Superior temporal gyrus (tissue), 1 donor: ENCODE measurements around the gene CHD3.

Source experiments
- DNase-seq: peaks from one replicate; pipeline ENCODE4 v3.0.0-alpha.2; 2016; ENCODE audit errors: extremely low spot score

Gene CHD3

DNA sequence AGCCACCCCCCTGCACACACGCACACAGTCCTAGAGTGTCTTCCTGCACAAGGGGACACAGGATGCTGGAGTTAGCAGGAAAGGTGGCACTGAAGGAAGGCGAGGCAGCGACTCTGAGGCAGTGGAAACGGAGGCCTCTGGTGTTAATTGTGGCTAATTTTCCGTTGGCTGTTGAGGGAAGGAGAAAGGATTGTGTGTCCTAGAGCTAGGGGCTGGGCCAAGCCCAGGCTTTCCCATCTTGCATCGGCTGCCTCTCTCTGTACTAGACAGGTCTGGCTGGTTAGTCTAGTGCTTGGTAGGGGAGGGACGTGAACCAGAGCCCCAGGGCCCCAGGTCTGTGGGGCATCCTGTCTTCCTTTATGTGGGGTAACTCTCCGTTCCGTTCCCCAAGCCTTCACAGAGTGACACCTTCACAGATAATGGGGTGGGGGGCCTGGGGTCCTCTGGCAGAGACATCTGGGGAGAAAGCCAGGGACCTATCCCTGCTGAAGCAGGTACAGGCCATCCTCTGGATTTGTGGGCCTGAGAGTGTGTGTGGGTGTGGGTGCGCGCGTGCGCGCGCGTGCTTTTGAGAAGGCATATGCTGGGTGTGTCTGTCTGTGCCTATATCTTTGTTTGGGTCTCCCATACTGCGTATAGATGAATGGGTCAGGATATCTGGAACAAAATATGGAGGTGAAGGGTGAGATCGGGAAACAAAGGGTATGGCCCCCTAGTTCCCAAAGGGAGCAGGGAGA, at the start of gene CHD3:
Gene CHD3, plus strand, starts transcription at position 606 of the 737 bp plus-strand sequence. CDS start 212 bp downstream, outside the sequence.
- DNase-seq = peak; percentile 28

GRCh38 chr17:7839190-7839875, 49.3 kb upstream of the CHD3 start:
- no peak for DNase-seq

DNA sequence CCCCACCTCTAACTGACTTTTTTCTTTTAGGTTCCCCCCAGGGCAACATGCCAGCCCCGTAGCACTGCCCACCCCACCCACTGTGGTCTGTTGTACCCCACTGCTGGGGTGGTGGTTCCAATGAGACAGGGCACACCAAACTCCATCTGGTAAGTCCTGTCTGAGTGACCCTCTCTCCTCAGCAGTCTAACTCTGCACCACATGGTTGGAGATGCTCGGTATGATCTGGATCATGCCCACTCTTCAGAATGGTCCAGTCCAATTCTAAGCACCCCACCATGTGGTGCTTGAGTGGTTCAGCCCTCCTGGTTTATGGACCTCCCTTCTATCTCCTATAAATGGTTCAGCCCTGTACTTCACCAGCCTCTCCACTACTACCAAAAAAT, 48.7 kb upstream of the CHD3 start:
- no peak for DNase-seq

GRCh38 chr17:7840441-7840840, 48.1 kb upstream of the CHD3 start:
- DNase-seq = no peak

- no peak for DNase-seq
Measured at GRCh38 chr17:7840875-7841274, 47.7 kb upstream of the CHD3 start.

DNA sequence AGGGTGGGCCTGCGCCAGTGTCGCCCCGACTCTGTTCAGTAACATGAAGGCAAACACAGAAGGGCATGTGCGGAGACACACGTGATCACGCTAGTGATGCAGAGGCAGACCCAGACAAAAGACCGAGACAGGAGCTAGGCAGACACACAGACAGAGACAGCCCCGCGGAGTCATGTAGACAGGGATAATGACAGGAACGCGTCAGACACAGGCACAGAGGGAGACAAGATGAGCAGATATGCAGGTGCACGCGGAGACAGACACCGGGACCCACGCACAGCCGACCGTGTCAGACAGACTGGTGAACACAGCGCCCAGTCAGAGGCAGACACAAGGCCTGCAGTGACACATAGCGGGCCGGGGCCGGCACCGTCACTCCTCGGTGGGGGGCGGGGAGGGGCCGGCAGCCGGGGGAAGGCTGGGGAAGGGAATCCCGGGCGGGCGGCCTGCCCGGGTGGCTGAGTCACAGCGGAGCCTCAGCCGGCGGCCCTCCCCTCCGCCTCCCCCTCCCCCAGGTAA, 47.1 kb upstream of the CHD3 start:
- peak; percentile 73 for DNase-seq

GRCh38 chr17:7841915-7842379, 46.6 kb upstream of the CHD3 start:
- DNase-seq = peak; percentile 92

DNA sequence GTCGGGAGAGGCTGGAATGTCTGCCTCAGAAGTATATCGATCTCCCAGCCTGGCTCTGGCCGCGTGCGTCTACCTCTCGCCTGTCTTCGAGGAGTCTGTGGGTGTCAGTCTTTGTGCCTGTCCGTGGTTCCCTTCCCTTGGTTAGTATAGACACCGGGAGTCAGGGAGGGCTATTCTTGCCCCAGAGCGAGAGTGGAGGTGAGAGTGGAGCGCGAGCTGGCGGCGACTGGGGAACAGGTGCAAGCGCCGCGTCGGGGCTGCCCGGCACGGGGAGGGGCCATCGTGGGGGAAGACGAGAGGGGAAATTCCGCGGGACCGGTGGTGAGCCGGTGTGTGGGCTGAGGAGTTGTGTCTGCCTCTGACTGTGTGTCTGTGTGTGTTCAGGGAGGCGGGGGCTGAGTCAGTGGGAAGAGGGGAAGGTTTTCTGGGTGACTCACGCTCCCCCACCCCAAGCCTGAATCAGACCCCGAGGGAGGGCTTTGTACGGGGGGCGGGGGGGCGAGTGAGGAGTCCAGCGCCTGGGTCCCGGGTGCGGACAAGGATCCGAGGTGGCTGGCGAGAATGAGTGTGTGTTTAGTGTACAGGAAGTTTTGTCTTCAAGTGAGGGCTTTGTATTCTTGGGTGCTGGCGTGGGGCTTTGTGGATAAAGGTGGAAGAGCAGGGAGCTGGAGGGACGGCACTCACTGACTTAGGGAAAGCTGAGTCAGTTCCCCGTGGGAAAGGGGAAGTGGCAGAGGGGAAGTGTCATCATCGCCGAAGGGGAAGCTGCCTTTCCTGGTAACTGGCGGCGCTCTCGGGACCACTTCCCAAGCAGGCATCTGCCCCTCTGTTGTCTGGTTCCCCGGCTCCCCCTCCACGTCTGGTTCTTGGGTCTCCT, 46.0 kb upstream of the CHD3 start:
- DNase-seq = no peak

DNA sequence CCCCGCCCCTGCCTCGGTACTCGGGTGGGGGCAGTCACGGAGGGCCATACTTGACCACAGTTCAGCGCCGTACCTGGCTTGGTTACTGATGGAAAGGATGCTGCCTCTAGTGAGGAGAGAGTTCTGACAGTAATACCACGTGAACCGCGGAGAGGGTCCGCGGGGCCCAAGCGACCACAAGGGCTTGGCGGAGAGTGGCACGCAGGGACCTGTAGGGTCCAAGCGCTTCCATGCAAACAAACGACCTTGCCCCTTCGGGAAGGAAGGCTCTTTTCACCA, 45.4 kb upstream of the CHD3 start:
- DNase-seq = peak; percentile 54

- peak; percentile 46 for DNase-seq
Measured at GRCh38 chr17:7843536-7844291, 44.9 kb upstream of the CHD3 start.

DNA sequence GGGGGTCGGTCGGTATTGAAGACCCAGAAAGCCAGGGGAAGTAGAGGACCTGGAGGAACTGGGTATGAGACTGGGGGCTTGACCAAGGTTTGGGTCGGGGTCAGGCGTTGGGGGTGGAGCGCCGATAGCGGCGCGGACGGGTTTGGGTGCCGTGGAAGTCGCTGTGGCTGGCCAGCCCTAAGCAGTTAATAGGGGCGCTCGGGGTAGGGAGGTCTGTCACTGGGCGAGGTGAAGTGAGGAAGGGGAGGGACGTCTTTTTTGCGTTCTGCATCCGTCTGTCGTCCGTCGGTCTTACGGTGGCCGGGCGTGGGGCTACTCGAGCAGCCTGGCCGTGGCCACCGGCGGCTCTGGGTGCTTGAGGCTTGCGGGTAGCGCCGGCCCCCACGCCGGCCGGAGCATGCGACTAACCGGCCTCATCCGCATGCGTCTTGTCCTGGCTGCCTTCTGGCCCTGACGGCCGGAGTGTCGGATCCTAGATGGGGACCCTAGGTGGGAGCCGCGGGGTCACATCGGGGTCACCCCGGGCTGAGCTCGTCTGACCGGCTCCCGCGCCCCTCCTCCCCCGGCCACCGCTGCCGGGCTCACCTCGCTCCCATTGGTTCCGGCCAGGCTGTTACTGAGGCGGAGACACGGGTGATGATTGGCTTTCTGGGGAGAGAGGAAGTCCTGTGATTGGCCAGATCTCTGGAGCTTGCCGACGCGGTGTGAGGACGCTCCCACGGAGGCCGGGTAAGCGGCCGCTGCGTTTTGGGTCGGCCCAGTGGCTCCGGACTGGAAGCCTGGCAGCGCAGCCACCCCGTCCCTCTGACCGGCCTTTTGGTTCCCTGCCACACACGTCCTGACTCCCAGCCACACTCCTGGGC, 44.1 kb upstream of the CHD3 start:
- peak; percentile 99 for DNase-seq

DNA sequence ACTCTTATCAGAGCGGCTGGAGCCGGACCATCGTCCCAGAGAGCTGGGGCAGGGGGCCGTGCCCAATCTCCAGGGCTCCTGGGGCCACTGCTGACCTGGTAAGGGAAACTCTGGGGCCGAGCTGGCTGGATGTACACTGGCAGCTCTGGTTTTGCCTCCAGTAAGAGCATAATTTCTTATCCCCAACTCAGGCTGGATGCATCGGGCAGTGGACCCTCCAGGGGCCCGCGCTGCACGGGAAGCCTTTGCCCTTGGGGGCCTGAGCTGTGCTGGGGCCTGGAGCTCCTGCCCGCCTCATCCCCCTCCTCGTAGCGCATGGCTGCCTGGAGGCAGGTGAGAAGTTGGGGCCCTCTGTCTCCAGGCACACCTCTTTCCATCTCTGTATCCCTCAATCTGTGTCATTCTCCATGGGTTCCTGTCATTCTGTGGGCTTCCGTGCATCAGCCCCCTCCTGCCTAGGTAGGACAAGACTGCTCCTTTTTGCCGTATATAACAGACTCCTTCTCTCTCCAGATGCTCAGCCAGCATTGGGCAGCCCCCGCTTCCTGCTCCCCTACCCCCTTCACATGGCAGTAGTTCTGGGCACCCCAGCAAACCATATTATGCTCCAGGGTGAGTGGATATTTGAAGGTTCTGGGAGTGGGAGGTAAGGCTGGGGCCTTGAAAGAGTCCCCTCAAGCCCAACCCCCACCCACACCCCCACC, 43.1 kb upstream of the CHD3 start:
- no peak for DNase-seq

- DNase-seq = no peak
Measured at GRCh38 chr17:7846063-7846735, 42.4 kb upstream of the CHD3 start.

GRCh38 chr17:7846765-7847661, 41.6 kb upstream of the CHD3 start:
- no peak for DNase-seq

DNA sequence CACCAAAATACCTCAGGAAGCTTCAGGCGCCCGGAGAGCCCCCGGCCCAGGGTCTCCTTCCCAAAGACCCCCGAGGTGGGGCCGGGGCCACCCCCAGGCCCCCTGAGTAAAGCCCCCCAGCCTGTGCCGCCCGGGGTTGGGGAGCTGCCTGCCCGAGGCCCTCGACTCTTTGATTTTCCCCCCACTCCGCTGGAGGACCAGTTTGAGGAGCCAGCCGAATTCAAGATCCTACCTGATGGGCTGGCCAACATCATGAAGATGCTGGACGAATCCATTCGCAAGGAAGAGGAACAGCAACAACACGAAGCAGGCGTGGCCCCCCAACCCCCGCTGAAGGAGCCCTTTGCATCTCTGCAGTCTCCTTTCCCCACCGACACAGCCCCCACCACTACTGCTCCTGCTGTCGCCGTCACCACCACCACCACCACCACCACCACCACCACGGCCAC, 40.4 kb upstream of the CHD3 start:
- no peak for DNase-seq

- no peak for DNase-seq
Measured at GRCh38 chr17:7848739-7849129, 39.9 kb upstream of the CHD3 start.

DNA sequence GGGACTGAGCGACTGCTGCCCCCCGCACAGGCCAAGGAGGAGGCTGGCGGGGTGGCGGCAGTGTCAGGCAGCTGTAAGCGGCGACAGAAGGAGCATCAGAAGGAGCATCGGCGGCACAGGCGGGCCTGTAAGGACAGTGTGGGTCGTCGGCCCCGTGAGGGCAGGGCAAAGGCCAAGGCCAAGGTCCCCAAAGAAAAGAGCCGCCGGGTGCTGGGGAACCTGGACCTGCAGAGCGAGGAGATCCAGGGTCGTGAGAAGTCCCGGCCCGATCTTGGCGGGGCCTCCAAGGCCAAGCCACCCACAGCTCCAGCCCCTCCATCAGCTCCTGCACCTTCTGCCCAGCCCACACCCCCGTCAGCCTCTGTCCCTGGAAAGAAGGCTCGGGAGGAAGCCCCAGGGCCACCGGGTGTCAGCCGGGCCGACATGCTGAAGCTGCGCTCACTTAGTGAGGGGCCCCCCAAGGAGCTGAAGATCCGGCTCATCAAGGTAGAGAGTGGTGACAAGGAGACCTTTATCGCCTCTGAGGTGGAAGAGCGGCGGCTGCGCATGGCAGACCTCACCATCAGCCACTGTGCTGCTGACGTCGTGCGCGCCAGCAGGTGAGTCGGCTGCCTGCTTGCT, 39.3 kb upstream of the CHD3 start:
- no peak for DNase-seq
